ENCODE data around the gene MKRN2.

GRCh38 chr3:12632523-12632922 lies 75.6 kb downstream of the MKRN2 start:
- TF ChIP-seq CTCF (IDR thresholded peaks at IDR 0.05) (no peak), MYBL2 (CRISPR knock-in tag; IDR thresholded peaks at IDR 0.05) (no peak), ZNF263 (CRISPR knock-in tag; IDR thresholded peaks at IDR 0.05; ENCODE audit: low read depth) (no peak), TCF7 (CRISPR knock-in tag; IDR thresholded peaks at IDR 0.05; ENCODE audit: low read depth) (no peak), ZNF512 (CRISPR knock-in tag; IDR thresholded peaks at IDR 0.05; ENCODE audit: borderline replicate concordance) (no peak), MAX (CRISPR knock-in tag; IDR thresholded peaks at IDR 0.05) (no peak), NR1H2 (CRISPR knock-in tag; IDR thresholded peaks at IDR 0.05) (no peak), CREM (CRISPR knock-in tag; IDR thresholded peaks at IDR 0.05) (no peak), E2F5 (CRISPR knock-in tag; IDR thresholded peaks at IDR 0.05) (no peak), IRF2 (CRISPR knock-in tag; IDR thresholded peaks at IDR 0.05; ENCODE audit: borderline replicate concordance, low read depth) (no peak), USF1 (CRISPR knock-in tag; IDR thresholded peaks at IDR 0.05) (no peak), HMGA2 (CRISPR knock-in tag; IDR thresholded peaks at IDR 0.05) (no peak)
- TF ChIP-seq, protein P1, sequence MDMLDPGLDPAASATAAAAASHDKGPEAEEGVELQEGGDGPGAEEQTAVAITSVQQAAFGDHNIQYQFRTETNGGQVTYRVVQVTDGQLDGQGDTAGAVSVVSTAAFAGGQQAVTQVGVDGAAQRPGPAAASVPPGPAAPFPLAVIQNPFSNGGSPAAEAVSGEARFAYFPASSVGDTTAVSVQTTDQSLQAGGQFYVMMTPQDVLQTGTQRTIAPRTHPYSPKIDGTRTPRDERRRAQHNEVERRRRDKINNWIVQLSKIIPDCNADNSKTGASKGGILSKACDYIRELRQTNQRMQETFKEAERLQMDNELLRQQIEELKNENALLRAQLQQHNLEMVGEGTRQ (CRISPR knock-in tag; IDR thresholded peaks at IDR 0.05), result no peak
- TF ChIP-seq, protein P2, sequence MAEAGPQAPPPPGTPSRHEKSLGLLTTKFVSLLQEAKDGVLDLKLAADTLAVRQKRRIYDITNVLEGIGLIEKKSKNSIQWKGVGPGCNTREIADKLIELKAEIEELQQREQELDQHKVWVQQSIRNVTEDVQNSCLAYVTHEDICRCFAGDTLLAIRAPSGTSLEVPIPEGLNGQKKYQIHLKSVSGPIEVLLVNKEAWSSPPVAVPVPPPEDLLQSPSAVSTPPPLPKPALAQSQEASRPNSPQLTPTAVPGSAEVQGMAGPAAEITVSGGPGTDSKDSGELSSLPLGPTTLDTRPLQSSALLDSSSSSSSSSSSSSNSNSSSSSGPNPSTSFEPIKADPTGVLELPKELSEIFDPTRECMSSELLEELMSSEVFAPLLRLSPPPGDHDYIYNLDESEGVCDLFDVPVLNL (CRISPR knock-in tag; IDR thresholded peaks at IDR 0.05; ENCODE audit: borderline replicate concordance, low read depth), result no peak

Measured in WTC11 (cell line).